Ascending aorta (tissue), 2 donors: ENCODE measurements around the gene NEDD9. TPM values are rescaled to one million over a fixed set of nuclear protein-coding genes. Genes with fewer than 3 reads are reported as not detected.

Experiments
- DNase-seq, 2 donors: peaks; one replicate each; pipeline ENCODE4 v3.0.0-alpha.2; 2019; ENCODE audit warnings: low spot score in 2 of 2
- H3K27ac ChIP-seq, 2 donors: fragments of 200-600 bp; sonication (generic); one replicate each; pipeline ENCODE4 v1.5.1; 2016 to 2017; ENCODE audit warnings: mild to moderate bottlenecking in 1 of 2
- H3K27me3 ChIP-seq: fragments of 200-600 bp; sonication (generic); one replicate; pipeline ENCODE4 v1.5.1; 2017
- H3K36me3 ChIP-seq, 2 donors: fragments of 200-600 bp; sonication (generic); one replicate each; pipeline ENCODE4 v1.5.1; 2016
- H3K4me1 ChIP-seq, 2 donors: fragments of 200-600 bp; sonication (generic); one replicate each; pipeline ENCODE4 v1.5.1; 2016 to 2017; ENCODE audit warnings: mild to moderate bottlenecking in 1 of 2
- H3K4me3 ChIP-seq, 2 donors: fragments of 200-600 bp; sonication (generic); one replicate each; pipeline ENCODE4 v1.5.1; 2016 to 2017; ENCODE audit warnings: mild to moderate bottlenecking in 1 of 2
- H3K9me3 ChIP-seq, 2 donors: fragments of 200-600 bp; sonication (generic); one replicate each; pipeline ENCODE4 v1.5.1; 2016
- intact Hi-C: fragments of 100-400 bp; cut with DNase I; formaldehyde crosslinking; loops from one replicate; pipeline ENCODE4 v1.15.1; 2023
- total RNA-seq: library from RNA; depleted of rRNA; stranded (reverse); fragments of >200 nt; gene quantifications from one replicate; pipeline ENCODE4 v1.1.0, GENCODE V29; 2016
- TF ChIP-seq, protein P1 (sequence below), 3 experiments: fragments of 200-600 bp in 2 of 3; fragments of 450-650 bp in 1 of 3; sonication (generic) in 2 of 3; IDR thresholded peaks; one replicate each; pipeline ENCODE4 v1.5.1; 2016 to 2019; ENCODE audit warnings: antibody characterized with exemption in 3 of 3, mild to moderate bottlenecking in 1 of 3, moderate library complexity in 1 of 3

NEDD9 gene
- total RNA-seq, 1 donor from 2014 or later, result 150 TPM

GRCh38 chr6:11204794-11205366, 27.6 kb downstream of the NEDD9 start:
- intact Hi-C loops, result loop anchor here (5.0 kb wide), 1 partner anchor 207 kb away; no protein-coding TSS in a partner anchor
- peak overlapping the region; percentile 91 to 94 for H3K27ac ChIP-seq
- DNase-seq, result peak in 1 of 2 donors; percentile 39
- peak overlapping the region in 1 of 2 donors; percentile 12 for H3K4me3 ChIP-seq
- TF ChIP-seq, protein P1, sequence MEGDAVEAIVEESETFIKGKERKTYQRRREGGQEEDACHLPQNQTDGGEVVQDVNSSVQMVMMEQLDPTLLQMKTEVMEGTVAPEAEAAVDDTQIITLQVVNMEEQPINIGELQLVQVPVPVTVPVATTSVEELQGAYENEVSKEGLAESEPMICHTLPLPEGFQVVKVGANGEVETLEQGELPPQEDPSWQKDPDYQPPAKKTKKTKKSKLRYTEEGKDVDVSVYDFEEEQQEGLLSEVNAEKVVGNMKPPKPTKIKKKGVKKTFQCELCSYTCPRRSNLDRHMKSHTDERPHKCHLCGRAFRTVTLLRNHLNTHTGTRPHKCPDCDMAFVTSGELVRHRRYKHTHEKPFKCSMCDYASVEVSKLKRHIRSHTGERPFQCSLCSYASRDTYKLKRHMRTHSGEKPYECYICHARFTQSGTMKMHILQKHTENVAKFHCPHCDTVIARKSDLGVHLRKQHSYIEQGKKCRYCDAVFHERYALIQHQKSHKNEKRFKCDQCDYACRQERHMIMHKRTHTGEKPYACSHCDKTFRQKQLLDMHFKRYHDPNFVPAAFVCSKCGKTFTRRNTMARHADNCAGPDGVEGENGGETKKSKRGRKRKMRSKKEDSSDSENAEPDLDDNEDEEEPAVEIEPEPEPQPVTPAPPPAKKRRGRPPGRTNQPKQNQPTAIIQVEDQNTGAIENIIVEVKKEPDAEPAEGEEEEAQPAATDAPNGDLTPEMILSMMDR (IDR thresholded peaks at IDR 0.05), result no peak
- H3K27me3 ChIP-seq, result no peaks in the 10 kb centered on the region
- peaks cover 35 to 78% of the 10 kb centered on the region in 2 donors for H3K36me3 ChIP-seq
- peaks cover 28 to 89% of the 10 kb centered on the region in 2 donors for H3K4me1 ChIP-seq
- H3K9me3 ChIP-seq, result no peaks in the 10 kb centered on the region

DNA sequence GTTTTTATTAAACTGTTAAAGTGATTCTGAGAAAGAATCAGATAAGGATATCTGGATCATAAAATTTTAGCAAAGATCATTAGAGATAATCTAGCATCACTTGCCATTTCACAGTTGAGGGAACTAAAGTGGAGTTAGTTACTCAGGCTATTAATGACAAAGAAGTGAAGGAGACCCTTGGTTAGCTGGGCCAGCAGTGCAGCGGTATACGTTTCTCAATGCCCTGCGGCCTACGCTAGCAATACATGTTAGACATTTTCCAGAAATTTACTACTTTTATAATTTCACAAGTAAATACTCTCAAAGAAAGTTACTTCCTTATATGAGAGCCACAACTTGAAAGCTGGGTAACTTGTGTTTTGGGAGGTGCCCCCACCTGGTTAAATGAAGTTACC, 28.5 kb downstream of the NEDD9 start:
- peaks cover 29 to 88% of the 10 kb centered on the region in 2 donors for H3K4me1 ChIP-seq
- peak overlapping the region; percentile 91 to 94 for H3K27ac ChIP-seq
- peaks cover 32 to 82% of the 10 kb centered on the region in 2 donors for H3K36me3 ChIP-seq
- H3K4me3 ChIP-seq, result peak overlapping the region in 1 of 2 donors; percentile 32
- intact Hi-C loops, result no loop called here
- H3K9me3 ChIP-seq, result no peaks in the 10 kb centered on the region
- DNase-seq, result peak in 1 of 2 donors; percentile 37
- TF ChIP-seq, protein P1 (IDR thresholded peaks at IDR 0.05), result no peak
- no peaks in the 10 kb centered on the region for H3K27me3 ChIP-seq

- no peaks in the 10 kb centered on the region for H3K27me3 ChIP-seq
- DNase-seq, result peak in 1 of 2 donors; percentile 55
- no peaks in the 10 kb centered on the region for H3K9me3 ChIP-seq
- peaks cover 26 to 90% of the 10 kb centered on the region in 2 donors for H3K4me1 ChIP-seq
- H3K4me3 ChIP-seq, result peak overlapping the region in 1 of 2 donors; percentile 32
- TF ChIP-seq, protein P1 (IDR thresholded peaks at IDR 0.05), result no peak
- H3K36me3 ChIP-seq, result peaks cover 34 to 87% of the 10 kb centered on the region in 2 donors
- intact Hi-C loops, result no loop called here
- peak overlapping the region; percentile 64 to 94 for H3K27ac ChIP-seq
Measured at GRCh38 chr6:11203306-11204004, 29.0 kb downstream of the NEDD9 start.

- intact Hi-C loops, result no loop called here
- Histone ChIP-seq H3K27ac (peak overlapping the region; percentile 64 to 94), H3K4me3 (peak overlapping the region in 1 of 2 donors; percentile 32)
Measured at GRCh38 chr6:11202513-11203305, 29.8 kb downstream of the NEDD9 start.

More at GRCh38 chr6:11202513-11203305, 29.8 kb downstream of the NEDD9 start:
- H3K36me3 ChIP-seq, result peaks cover 31 to 87% of the 10 kb centered on the region in 2 donors
- peak in 1 of 2 donors; percentile 66 for DNase-seq
- no peaks in the 10 kb centered on the region for H3K27me3 ChIP-seq
- H3K4me1 ChIP-seq, result peaks cover 23 to 90% of the 10 kb centered on the region in 2 donors
- TF ChIP-seq, protein P1 (IDR thresholded peaks at IDR 0.05), result no peak
- no peaks in the 10 kb centered on the region for H3K9me3 ChIP-seq
